Neural cell (in vitro differentiated cells): ENCODE data around the gene TSSK3. TPM values are rescaled to one million over a fixed set of nuclear protein-coding genes. Genes with fewer than 3 reads are reported as not detected.

ENCODE experiments used
- H2AFZ ChIP-seq: fragments of 200-600, 300-800 bp; sonication (generic), shearing (Covaris generic); 2 replicates; pipeline ENCODE4 v1.6.0; 2014; ENCODE audit warnings: low read depth, mild to moderate bottlenecking, antibody characterized with exemption, low read length, moderate library complexity
- H3F3A ChIP-seq: fragments of 200-600 bp; shearing (Covaris generic); 2 replicates; pipeline ENCODE4 v1.6.1; 2016; ENCODE audit warnings: mild to moderate bottlenecking, moderate library complexity, mixed read lengths, antibody characterized with exemption, low read length; ENCODE audit not compliant: insufficient read depth, poor library complexity, severe bottlenecking
- H3K27ac ChIP-seq: fragments of 200-600, 300-800 bp; sonication (generic), shearing (Covaris generic); 2 replicates; pipeline ENCODE4 v1.5.1; 2014; ENCODE audit warnings: mild to moderate bottlenecking, low read length, moderate library complexity
- H3K27me3 ChIP-seq: fragments of 300-800, 200-600 bp; sonication (generic), shearing (Covaris generic); 2 replicates; pipeline ENCODE4 v1.6.0; 2014; ENCODE audit warnings: mild to moderate bottlenecking, low read depth, low read length, moderate library complexity; ENCODE audit not compliant: insufficient read depth
- H3K36me3 ChIP-seq: fragments of 300-800, 200-600 bp; sonication (generic), shearing (Covaris generic); 2 replicates; pipeline ENCODE4 v1.5.1; 2014; ENCODE audit warnings: mild to moderate bottlenecking, antibody characterized with exemption, low read length, moderate library complexity; ENCODE audit not compliant: insufficient read depth
- H3K4me2 ChIP-seq: fragments of 300-800, 200-600 bp; sonication (generic), shearing (Covaris generic); 2 replicates; pipeline ENCODE4 v1.6.0; 2014; ENCODE audit warnings: mild to moderate bottlenecking, low read length
- H3K4me3 ChIP-seq: fragments of 300-800, 200-600 bp; sonication (generic), shearing (Covaris generic); 2 replicates; pipeline ENCODE4 v1.5.1; 2014; ENCODE audit warnings: mild to moderate bottlenecking, low read length, moderate library complexity
- H3K79me2 ChIP-seq: fragments of 200-600 bp; shearing (Covaris generic); replicated peaks from 2 replicates; pipeline ENCODE4 v1.6.0; 2014; ENCODE audit warnings: mild to moderate bottlenecking, low read length, moderate library complexity; ENCODE audit not compliant: insufficient read depth
- H3K9ac ChIP-seq: fragments of 300-800, 200-600 bp; sonication (generic), shearing (Covaris generic); 2 replicates; pipeline ENCODE4 v1.6.1; 2016; ENCODE audit warnings: mild to moderate bottlenecking, low read length, mixed read lengths
- H3K9me2 ChIP-seq: fragments of 200-600 bp; shearing (Covaris generic); 2 replicates; pipeline ENCODE4 v1.6.1; 2016; ENCODE audit warnings: mild to moderate bottlenecking, low read length, mixed read lengths; ENCODE audit not compliant: insufficient read depth
- H3K9me3 ChIP-seq: fragments of 200-600, 300-800 bp; sonication (generic), shearing (Covaris generic); 2 replicates; pipeline ENCODE4 v1.6.1; 2016; ENCODE audit warnings: mild to moderate bottlenecking, mixed run types, low read length, moderate library complexity, mixed read lengths
- H4K20me1 ChIP-seq: fragments of 200-600 bp; shearing (Covaris generic); 2 replicates; pipeline ENCODE4 v1.6.1; 2016; ENCODE audit warnings: mild to moderate bottlenecking, mixed run types; ENCODE audit not compliant: insufficient read depth
- CTCF ChIP-seq: fragments of 450-650 bp; IDR thresholded peaks from 2 replicates; pipeline ENCODE4 v1.5.1; 2014; ENCODE audit warnings: antibody characterized with exemption, mild to moderate bottlenecking, moderate library complexity; ENCODE audit not compliant: poor library complexity, severe bottlenecking
- EP300 ChIP-seq: fragments of 450-650 bp; conservative IDR thresholded peaks from 2 replicates; pipeline ENCODE4 v1.6.1; 2014; ENCODE audit warnings: antibody characterized with exemption, mild to moderate bottlenecking, moderate library complexity; ENCODE audit not compliant: poor library complexity, severe bottlenecking
- EZH2 ChIP-seq: fragments of 200-600, 300-800 bp; shearing (Covaris generic), sonication (generic); IDR thresholded peaks from 2 replicates; pipeline ENCODE4 v1.6.1; 2014; ENCODE audit warnings: antibody characterized with exemption, low read length, borderline replicate concordance, mild to moderate bottlenecking; ENCODE audit not compliant: insufficient read depth, poor library complexity, severe bottlenecking
- MXI1 ChIP-seq: fragments of 450-650 bp; conservative IDR thresholded peaks from 2 replicates; pipeline ENCODE4 v1.6.1; 2014; ENCODE audit warnings: antibody characterized with exemption, mild to moderate bottlenecking; ENCODE audit not compliant: poor library complexity, severe bottlenecking
- POLR2AphosphoS5 ChIP-seq: IDR thresholded peaks from 2 replicates; pipeline ENCODE4 v1.6.1; 2012
- RAD21 ChIP-seq: fragments of 450-650 bp; conservative IDR thresholded peaks from 2 replicates; pipeline ENCODE4 v1.6.1; 2014; ENCODE audit warnings: antibody characterized with exemption, mild to moderate bottlenecking, moderate library complexity
- REST ChIP-seq: IDR thresholded peaks from 2 replicates; pipeline ENCODE4 v1.6.1; 2012; ENCODE audit warnings: borderline replicate concordance
- SMC3 ChIP-seq: fragments of 450-650 bp; conservative IDR thresholded peaks from 2 replicates; pipeline ENCODE4 v1.6.1; 2014; ENCODE audit warnings: antibody characterized with exemption, mild to moderate bottlenecking, moderate library complexity; ENCODE audit not compliant: poor library complexity
- TAF1 ChIP-seq: IDR thresholded peaks from 2 replicates; pipeline ENCODE4 v1.6.1; 2012; ENCODE audit warnings: low read depth
- polyA plus RNA-seq: library from polyadenylated mRNA; depleted of rRNA; stranded (reverse); fragments of >200 nt; gene quantifications from 2 replicates; pipeline ENCODE4 v1.2.3, GENCODE V29; 2014

TSSK3 gene
- polyA plus RNA-seq, 1 donor from 2014 or later: not detected

GRCh38 chr1:32399843-32400242 lies 37.5 kb downstream of the TSSK3 start:
- no peaks in the 10 kb centered on the region for H3K27me3 ChIP-seq
- TF ChIP-seq REST (no peak), SMC3 (no peak), EP300 (no peak), RAD21 (no peak), CTCF (no peak), MXI1 (no peak)
- H3K4me3 ChIP-seq: no peak overlapping the region
- H3K4me2 ChIP-seq: no peak overlapping the region
- no peaks in the 10 kb centered on the region for H3K9me3 ChIP-seq
- H3K9me2 ChIP-seq: no peaks in the 10 kb centered on the region
- H3K79me2 ChIP-seq: peaks cover 14% of the 10 kb centered on the region
- no peak overlapping the region for H2AFZ ChIP-seq
- no peak overlapping the region for H3K9ac ChIP-seq
- no peaks in the 10 kb centered on the region for H3K36me3 ChIP-seq
- no peaks in the 10 kb centered on the region for H4K20me1 ChIP-seq
- no peak overlapping the region for H3K27ac ChIP-seq
- H3F3A ChIP-seq: peaks cover 2% of the 10 kb centered on the region

GRCh38 chr1:32400876-32401631 lies 38.7 kb downstream of the TSSK3 start:
- TF ChIP-seq CTCF (peak; percentile 95), REST (peak; percentile 32), SMC3 (peak; percentile 94), TAF1 (no peak), POLR2AphosphoS5 (no peak), RAD21 (peak; percentile 96), MXI1 (no peak), EZH2 (no peak), EP300 (peak; percentile 15)
- no peak overlapping the region for H3K9ac ChIP-seq

More at GRCh38 chr1:32400876-32401631, 38.7 kb downstream of the TSSK3 start:
- Histone ChIP-seq H3K9me3 (no peaks in the 10 kb centered on the region), H4K20me1 (no peaks in the 10 kb centered on the region), H2AFZ (no peak overlapping the region), H3K9me2 (no peaks in the 10 kb centered on the region), H3K27me3 (no peaks in the 10 kb centered on the region), H3K4me2 (no peak overlapping the region), H3K79me2 (peaks cover 9% of the 10 kb centered on the region), H3K4me3 (no peak overlapping the region), H3K36me3 (no peaks in the 10 kb centered on the region), H3F3A (no peaks in the 10 kb centered on the region), H3K27ac (no peak overlapping the region)
